GM12878 (cell line): ENCODE data around the gene TAF3. TPM values are rescaled to one million over a fixed set of nuclear protein-coding genes. Genes with fewer than 3 reads are reported as not detected.

Experiments used
- ATAC-seq: fragments of 200-7000 bp; cut with Tn5 transposase; 3 replicates; pipeline ENCODE4 v1.9.1; 2020; ENCODE audit warnings: mild to moderate bottlenecking, moderate library complexity
- BruUV-seq: library from RNA; stranded (reverse); fragments of 400-500 nt; replicated peaks from 2 replicates; lab custom pipeline; 2021; lab: Mats Ljungman, UMichigan
- CTCF ChIA-PET: fragments of 300-600 bp; sonication (Branson Sonifier 250); formaldehyde crosslinking; extraction: SDS; loops from one replicate; lab custom pipeline; 2021; ENCODE audit warnings: inconsistent platforms; lab: Yijun Ruan, JAX
- POLR2A ChIA-PET: fragments of 350-600 bp; formaldehyde crosslinking; extraction: SDS; loops from one replicate; lab custom pipeline; 2021; ENCODE audit warnings: inconsistent platforms; lab: Charles Lee
- RAD21 ChIA-PET: fragments of 300-600 bp; sonication (Branson Sonifier 250); formaldehyde crosslinking; loops from one replicate; lab custom pipeline; 2023; ENCODE audit warnings: antibody characterized with exemption; ENCODE audit not compliant: unreplicated experiment; lab: Charles Lee
- SMC1A ChIA-PET: fragments of 300-600 bp; sonication (Branson Sonifier 250); formaldehyde crosslinking; loops from one replicate; lab custom pipeline; 2023; ENCODE audit not compliant: unreplicated experiment, uncharacterized antibody; lab: Charles Lee
- DNase-seq: peaks from one replicate; pipeline ENCODE4 v3.0.0-alpha.2; 2011; ENCODE audit warnings: low read depth, low spot score
- FAIRE-seq: peaks from 3 replicates; lab custom pipeline; 2011; peaks lifted over from hg19 to GRCh38; lab: Jason Lieb, UNC
- H2AFZ ChIP-seq: 2 replicates; pipeline ENCODE4 v1.6.0; 2011; ENCODE audit warnings: low read depth, low read length, control low read depth; ENCODE audit not compliant: control insufficient read depth
- H3K27ac ChIP-seq: 2 replicates; pipeline ENCODE4 v1.5.1; 2011; ENCODE audit warnings: control low read depth; ENCODE audit not compliant: control insufficient read depth, insufficient read depth
- H3K27me3 ChIP-seq, 2 experiments: replicated peaks in 1 of 2; 2 replicates each; pipeline versions ENCODE4 v1.6.0 to v1.6.1; 2011; ENCODE audit warnings: low read length in 1 of 2; ENCODE audit not compliant: control insufficient read depth in 2 of 2, insufficient read depth in 2 of 2
- H3K36me3 ChIP-seq, 2 experiments: 2 replicates each; pipeline ENCODE4 v1.5.1; 2011; ENCODE audit warnings: low read length in 1 of 2; ENCODE audit not compliant: control insufficient read depth in 2 of 2, insufficient read depth in 2 of 2
- H3K4me1 ChIP-seq: 2 replicates; pipeline ENCODE4 v1.6.1; 2011; ENCODE audit warnings: mild to moderate bottlenecking, low read length, moderate library complexity, mixed read lengths; ENCODE audit not compliant: control insufficient read depth, insufficient read depth
- H3K4me2 ChIP-seq: 2 replicates; pipeline ENCODE4 v1.6.0; 2011; ENCODE audit warnings: control low read depth; ENCODE audit not compliant: control insufficient read depth, insufficient read depth
- H3K4me3 ChIP-seq: fragments of 200-600 bp; sonication (generic); 2 replicates; pipeline ENCODE4 v1.5.1; 2016
- H3K79me2 ChIP-seq: 2 replicates; pipeline ENCODE4 v1.6.0; 2011; ENCODE audit warnings: low read length; ENCODE audit not compliant: control insufficient read depth, insufficient read depth
- H3K9ac ChIP-seq: 2 replicates; pipeline ENCODE4 v1.8.0; 2011; ENCODE audit warnings: low read length, control low read depth, mixed read lengths; ENCODE audit not compliant: control insufficient read depth, insufficient read depth
- H3K9me3 ChIP-seq: replicated peaks from 3 replicates; pipeline ENCODE4 v1.5.1; 2011; ENCODE audit warnings: mild to moderate bottlenecking, low read length; ENCODE audit not compliant: control insufficient read depth, insufficient read depth
- H4K20me1 ChIP-seq: 2 replicates; pipeline ENCODE4 v1.6.0; 2011; ENCODE audit not compliant: control insufficient read depth, insufficient read depth
- CBX5 ChIP-seq: sonication (generic); IDR thresholded peaks from 2 replicates; pipeline ENCODE4 v1.6.1; 2016; ENCODE audit warnings: low read depth, moderate library complexity, mild to moderate bottlenecking, inconsistent platforms
- EGR1 ChIP-seq, 2 experiments: IDR thresholded peaks; 1 replicate in 1 of 2; 2 replicates in 1 of 2; pipeline ENCODE4 v1.6.1; 2011 to 2012; ENCODE audit warnings: low read depth in 2 of 2, low read length in 2 of 2, borderline replicate concordance in 1 of 2, mild to moderate bottlenecking in 1 of 2, moderate library complexity in 1 of 2
- GATAD2B ChIP-seq: fragments of 450-650 bp; conservative IDR thresholded peaks from 2 replicates; pipeline ENCODE4 v1.6.1; 2017; ENCODE audit warnings: low read depth, mild to moderate bottlenecking, moderate library complexity
- HDAC2 ChIP-seq: fragments of 200-600 bp; sonication (generic); IDR thresholded peaks from 2 replicates; pipeline ENCODE4 v1.6.1; 2017
- HDAC6 ChIP-seq: fragments of 200-600 bp; sonication (generic); IDR thresholded peaks from one replicate; pipeline ENCODE4 v1.8.0; 2017; ENCODE audit warnings: antibody characterized with exemption; ENCODE audit not compliant: unreplicated experiment
- IKZF2 ChIP-seq, 2 experiments: fragments of 450-650 bp; IDR thresholded peaks; 2 replicates each; pipeline ENCODE4 v1.6.1; 2017; ENCODE audit warnings: mild to moderate bottlenecking in 2 of 2, moderate library complexity in 2 of 2
- MYC ChIP-seq: IDR thresholded peaks from 2 replicates; pipeline ENCODE4 v1.6.1; 2011; ENCODE audit warnings: mild to moderate bottlenecking, low read length, moderate library complexity, inconsistent platforms; ENCODE audit not compliant: insufficient read depth, insufficient replicate concordance, insufficient read length, severe bottlenecking
- NRF1 ChIP-seq: conservative IDR thresholded peaks from 2 replicates; pipeline ENCODE4 v1.6.1; 2011; ENCODE audit warnings: mild to moderate bottlenecking, low read depth, low read length, improper control_type of control experiment
- PAX8 ChIP-seq: fragments of 450-650 bp; IDR thresholded peaks from 2 replicates; pipeline ENCODE4 v1.6.1; 2017; ENCODE audit warnings: mild to moderate bottlenecking, moderate library complexity
- SPI1 ChIP-seq: IDR thresholded peaks from 2 replicates; pipeline ENCODE4 v1.6.1; 2011; ENCODE audit warnings: low read depth, mild to moderate bottlenecking, low read length, moderate library complexity, borderline replicate concordance; ENCODE audit not compliant: insufficient read depth
- WGBS: methylation state at CpG from one replicate; pipeline ENCODE4 v1.1.6; 2016; ENCODE audit warnings: low lambda C conversion rate; ENCODE audit not compliant: insufficient replicate concordance, insufficient coverage; ENCODE audit errors: missing lambda C conversion rate; 5-methylcytosine and 5-hydroxymethylcytosine counted together
- in situ Hi-C: fragments of 300-500 bp; cut with MboI; formaldehyde crosslinking; loops from 9 replicates; pipeline ENCODE4 v1.14.3; 2018; ENCODE audit warnings: mixed read lengths
- intact Hi-C: fragments of 100-400 bp; cut with micrococcal nuclease; formaldehyde crosslinking; loops from one replicate; pipeline ENCODE4 v1.14.2; 2022; ENCODE audit not compliant: unreplicated experiment
- polyA plus RNA-seq, 11 experiments: library from polyadenylated mRNA; depleted of rRNA in 4 of 11; unstranded in 6 of 11; stranded (reverse) in 5 of 11; fragments of >200 nt; fragmentation: Nextera tagmentation in 4 of 11; fragmentation: Illumina TruSeq in 1 of 11; extraction: Ambion mirVana in 4 of 11; extraction: Trizol in 1 of 11; gene quantifications; 1 replicate in 1 of 11; 2 replicates in 10 of 11; pipeline versions ENCODE4 v1.2.1 to v1.2.3, GENCODE V29; 2011 to 2016; ENCODE audit warnings: inconsistent platforms in 2 of 11, missing spikeins in 2 of 11, low read depth in 1 of 11
- total RNA-seq, 4 experiments: library from RNA; depleted of rRNA in 3 of 4; stranded (reverse); fragments of >200 nt in 3 of 4; fragmentation: Illumina TruSeq in 1 of 4; extraction: Trizol in 1 of 4; gene quantifications; 2 replicates each; pipeline versions ENCODE4 v1.2.1 to v1.2.3, GENCODE V29; 2013 to 2021
- TF ChIP-seq, protein P1 (sequence below): fragments of 450-650 bp; formaldehyde crosslinking; IDR thresholded peaks from 2 replicates; pipeline ENCODE4 v1.4.0; 2022; ENCODE audit warnings: mild to moderate bottlenecking, moderate library complexity
- TF ChIP-seq, protein P2 (sequence below): fragments of 450-650 bp; IDR thresholded peaks from 2 replicates; pipeline ENCODE4 v1.6.1; 2017; ENCODE audit warnings: mild to moderate bottlenecking
- TF ChIP-seq, protein P3 (sequence below), 3 experiments: IDR thresholded peaks in 2 of 3; conservative IDR thresholded peaks in 1 of 3; 2 replicates each; pipeline ENCODE4 v1.5.1; 2011; ENCODE audit warnings: low read depth in 3 of 3, low read length in 3 of 3, mild to moderate bottlenecking in 3 of 3, control low read depth in 2 of 3, moderate library complexity in 2 of 3, inconsistent platforms in 1 of 3, mixed read lengths in 1 of 3; ENCODE audit not compliant: control insufficient read depth in 2 of 3, insufficient read depth in 1 of 3; ENCODE audit errors: extremely low read depth in 1 of 3

The TAF3 gene
- total and polyA plus RNA-seq, 10 of the 15 experiments (the other 5 are each of a cell fraction or from before 2014, with no cell fraction given) = 2.0 to 10.1 (median 3.7) TPM

DNA sequence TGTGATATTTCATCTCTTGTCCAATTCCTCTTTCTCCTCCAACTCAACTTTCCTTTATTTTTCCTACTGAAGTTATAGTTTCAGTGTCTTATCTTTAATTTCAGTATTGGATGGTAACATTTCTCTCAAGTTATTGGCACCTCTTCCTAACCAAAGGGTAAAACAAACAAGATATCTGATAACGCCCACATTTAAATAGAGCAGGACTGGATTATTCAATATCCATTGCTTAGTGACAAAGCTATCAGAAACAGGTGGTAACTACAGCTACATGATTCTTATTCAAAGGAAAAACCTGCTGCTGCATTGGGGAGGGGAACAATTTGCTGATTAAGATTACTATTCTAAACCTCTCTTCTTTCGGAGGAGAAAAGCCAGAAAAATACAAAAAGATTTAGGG lies 87.8 kb downstream of the TAF3 start (continued):
- TF ChIP-seq PAX8 (no peak), SPI1 (no peak), HDAC2 (no peak), GATAD2B (no peak), IKZF2 (IDR thresholded peaks at IDR 0.05) (no peak)
- TF ChIP-seq, protein P1, sequence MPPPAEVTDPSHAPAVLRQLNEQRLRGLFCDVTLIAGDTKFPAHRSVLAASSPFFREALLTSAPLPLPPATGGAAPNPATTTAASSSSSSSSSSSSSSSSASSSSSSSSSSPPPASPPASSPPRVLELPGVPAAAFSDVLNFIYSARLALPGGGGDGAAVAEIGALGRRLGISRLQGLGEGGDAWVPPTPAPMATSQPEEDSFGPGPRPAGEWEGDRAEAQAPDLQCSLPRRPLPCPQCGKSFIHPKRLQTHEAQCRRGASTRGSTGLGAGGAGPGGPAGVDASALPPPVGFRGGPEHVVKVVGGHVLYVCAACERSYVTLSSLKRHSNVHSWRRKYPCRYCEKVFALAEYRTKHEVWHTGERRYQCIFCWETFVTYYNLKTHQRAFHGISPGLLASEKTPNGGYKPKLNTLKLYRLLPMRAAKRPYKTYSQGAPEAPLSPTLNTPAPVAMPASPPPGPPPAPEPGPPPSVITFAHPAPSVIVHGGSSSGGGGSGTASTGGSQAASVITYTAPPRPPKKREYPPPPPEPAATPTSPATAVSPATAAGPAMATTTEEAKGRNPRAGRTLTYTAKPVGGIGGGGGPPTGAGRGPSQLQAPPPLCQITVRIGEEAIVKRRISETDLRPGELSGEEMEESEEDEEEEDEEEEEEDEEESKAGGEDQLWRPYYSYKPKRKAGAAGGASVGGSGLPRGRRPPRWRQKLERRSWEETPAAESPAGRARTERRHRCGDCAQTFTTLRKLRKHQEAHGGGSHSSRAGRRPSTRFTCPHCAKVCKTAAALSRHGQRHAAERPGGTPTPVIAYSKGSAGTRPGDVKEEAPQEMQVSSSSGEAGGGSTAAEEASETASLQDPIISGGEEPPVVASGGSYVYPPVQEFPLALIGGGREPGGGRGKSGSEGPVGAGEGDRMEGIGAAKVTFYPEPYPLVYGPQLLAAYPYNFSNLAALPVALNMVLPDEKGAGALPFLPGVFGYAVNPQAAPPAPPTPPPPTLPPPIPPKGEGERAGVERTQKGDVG = no peak

DNA sequence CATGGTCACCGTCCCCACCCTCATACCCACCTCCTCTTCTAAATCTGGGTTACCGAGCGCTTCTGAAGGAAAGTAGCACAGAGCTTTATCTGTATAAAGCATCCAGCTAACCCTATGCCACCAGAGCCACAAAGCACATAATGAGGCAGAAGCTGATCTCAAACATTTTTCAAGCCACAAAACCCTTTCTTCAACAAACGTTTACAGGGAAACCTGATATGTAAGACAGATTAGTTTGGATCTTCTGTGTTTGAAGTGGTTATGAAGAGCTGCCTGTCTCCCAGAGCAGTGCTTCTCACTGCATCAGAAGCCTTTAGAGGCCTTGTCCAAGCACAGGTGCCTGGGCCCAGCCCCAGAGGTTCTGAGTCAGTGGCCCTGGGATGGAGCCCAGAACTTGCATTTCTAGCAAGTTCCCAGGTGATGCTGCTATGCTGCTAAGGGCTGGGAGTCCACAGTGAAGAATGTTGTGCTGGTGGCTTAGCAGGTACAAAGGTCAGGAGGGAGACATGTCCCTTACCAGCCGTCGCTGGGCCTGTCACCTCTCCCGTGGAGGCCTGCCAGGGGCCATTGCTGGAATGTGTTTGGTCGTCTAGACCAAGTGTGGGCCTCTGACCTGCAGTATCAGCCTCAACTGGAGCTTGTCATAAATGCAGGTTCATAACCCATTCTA lies 90.4 kb downstream of the TAF3 start:
- CTCF ChIA-PET = interaction anchor here (0.7 kb wide), 1 partner anchor 12 kb away, joined by 3 read pairs; no protein-coding TSS in a partner anchor
- H3K79me2 ChIP-seq = no peaks in the 10 kb centered on the region
- no peaks in the 10 kb centered on the region for H3K4me1 ChIP-seq
- POLR2A ChIA-PET = no interaction called here
- in situ Hi-C loops (no loop called here), intact Hi-C loops (no loop called here)
- no peaks in the 10 kb centered on the region for H3K27me3 ChIP-seq
- H3K36me3 ChIP-seq = no peaks in the 10 kb centered on the region
- FAIRE-seq = no peak
- no peak for DNase-seq
- SMC1A ChIA-PET = interaction anchor here (1.3 kb wide), 1 partner anchor 13 kb away, joined by 3 read pairs; no protein-coding TSS in a partner anchor
- no TSS peak for BruUV-seq
- H2AFZ ChIP-seq = no peak overlapping the region
- no peak overlapping the region for H3K4me3 ChIP-seq
- no peaks in the 10 kb centered on the region for H3K9me3 ChIP-seq
- no peak for ATAC-seq
- no peak overlapping the region for H3K27ac ChIP-seq
- no peak overlapping the region for H3K4me2 ChIP-seq
- H3K9ac ChIP-seq = no peak overlapping the region
- RAD21 ChIA-PET = no interaction called here
- H4K20me1 ChIP-seq = no peaks in the 10 kb centered on the region
- 92% methylated on average over 8 of the region's 8 CpGs for WGBS
- no peak for TF ChIP-seq HDAC6
- no peak for TF ChIP-seq EGR1 (IDR thresholded peaks at IDR 0.05; ENCODE audit: borderline replicate concordance in 1 of 2, low read depth in 2 of 2, low read length in 2 of 2)
- TF ChIP-seq, protein P2, sequence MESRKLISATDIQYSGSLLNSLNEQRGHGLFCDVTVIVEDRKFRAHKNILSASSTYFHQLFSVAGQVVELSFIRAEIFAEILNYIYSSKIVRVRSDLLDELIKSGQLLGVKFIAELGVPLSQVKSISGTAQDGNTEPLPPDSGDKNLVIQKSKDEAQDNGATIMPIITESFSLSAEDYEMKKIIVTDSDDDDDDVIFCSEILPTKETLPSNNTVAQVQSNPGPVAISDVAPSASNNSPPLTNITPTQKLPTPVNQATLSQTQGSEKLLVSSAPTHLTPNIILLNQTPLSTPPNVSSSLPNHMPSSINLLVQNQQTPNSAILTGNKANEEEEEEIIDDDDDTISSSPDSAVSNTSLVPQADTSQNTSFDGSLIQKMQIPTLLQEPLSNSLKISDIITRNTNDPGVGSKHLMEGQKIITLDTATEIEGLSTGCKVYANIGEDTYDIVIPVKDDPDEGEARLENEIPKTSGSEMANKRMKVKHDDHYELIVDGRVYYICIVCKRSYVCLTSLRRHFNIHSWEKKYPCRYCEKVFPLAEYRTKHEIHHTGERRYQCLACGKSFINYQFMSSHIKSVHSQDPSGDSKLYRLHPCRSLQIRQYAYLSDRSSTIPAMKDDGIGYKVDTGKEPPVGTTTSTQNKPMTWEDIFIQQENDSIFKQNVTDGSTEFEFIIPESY = no peak
- no peak for TF ChIP-seq NRF1
- TF ChIP-seq CBX5 = no peak
- TF ChIP-seq MYC = no peak
- TF ChIP-seq, protein P3, sequence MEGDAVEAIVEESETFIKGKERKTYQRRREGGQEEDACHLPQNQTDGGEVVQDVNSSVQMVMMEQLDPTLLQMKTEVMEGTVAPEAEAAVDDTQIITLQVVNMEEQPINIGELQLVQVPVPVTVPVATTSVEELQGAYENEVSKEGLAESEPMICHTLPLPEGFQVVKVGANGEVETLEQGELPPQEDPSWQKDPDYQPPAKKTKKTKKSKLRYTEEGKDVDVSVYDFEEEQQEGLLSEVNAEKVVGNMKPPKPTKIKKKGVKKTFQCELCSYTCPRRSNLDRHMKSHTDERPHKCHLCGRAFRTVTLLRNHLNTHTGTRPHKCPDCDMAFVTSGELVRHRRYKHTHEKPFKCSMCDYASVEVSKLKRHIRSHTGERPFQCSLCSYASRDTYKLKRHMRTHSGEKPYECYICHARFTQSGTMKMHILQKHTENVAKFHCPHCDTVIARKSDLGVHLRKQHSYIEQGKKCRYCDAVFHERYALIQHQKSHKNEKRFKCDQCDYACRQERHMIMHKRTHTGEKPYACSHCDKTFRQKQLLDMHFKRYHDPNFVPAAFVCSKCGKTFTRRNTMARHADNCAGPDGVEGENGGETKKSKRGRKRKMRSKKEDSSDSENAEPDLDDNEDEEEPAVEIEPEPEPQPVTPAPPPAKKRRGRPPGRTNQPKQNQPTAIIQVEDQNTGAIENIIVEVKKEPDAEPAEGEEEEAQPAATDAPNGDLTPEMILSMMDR (IDR thresholded peaks at IDR 0.05 in 2 of 3, conservative IDR thresholded peaks at IDR 0.05 in 1 of 3; ENCODE audit: control insufficient read depth in 2 of 3, extremely low read depth in 1 of 3, insufficient read depth in 1 of 3, low read depth in 3 of 3, low read length in 3 of 3) = no peak
